Stimulated activated effector memory CD8-positive, alpha-beta T cell treated with anti-CD3 and anti-CD28 coated beads, Interleukin-12 subunit alpha, Interleukin-12 subunit beta, amount 100 ng/mL, for 72 hours (primary cell): ENCODE measurements around the gene MYO9A.
"Not testable (repeated sequence)": the region's sequence is repeated elsewhere in the genome, so short reads cannot be mapped to it uniquely, and the experiment has no call there.

ENCODE experiments used
- ATAC-seq: fragments of 150-1000 bp; cut with Tn5 transposase; 2 replicates; pipeline ENCODE4 v1.10.0; 2021
- DNase-seq, 2 donors: peaks; one replicate each; pipeline ENCODE4 v3.0.0; 2021 to 2022; ENCODE audit warnings: low spot score in 2 of 2
- H3K27ac Mint-ChIP-seq: one replicate; pipeline ENCODE4 v1.8.0; 2022; ENCODE audit warnings: mild to moderate bottlenecking, mixed read lengths
- H3K36me3 Mint-ChIP-seq: one replicate; pipeline ENCODE4 v1.8.0; 2022; ENCODE audit warnings: mild to moderate bottlenecking, mixed read lengths
- H3K4me1 Mint-ChIP-seq: one replicate; pipeline ENCODE4 v1.8.0; 2022; ENCODE audit warnings: mixed read lengths
- H3K4me3 Mint-ChIP-seq: one replicate; pipeline ENCODE4 v1.8.0; 2022; ENCODE audit warnings: mild to moderate bottlenecking, mixed read lengths
- H3K9me3 Mint-ChIP-seq: one replicate; pipeline ENCODE4 v1.8.0; 2022; ENCODE audit warnings: mixed read lengths

The MYO9A gene

GRCh38 chr15:72117486-72118016 is 399 bp downstream of the MYO9A start:
- Mint-ChIP-seq H3K27ac (peak overlapping the region; percentile 97), H3K36me3 (no peaks in the 10 kb centered on the region), H3K9me3 (no peaks in the 10 kb centered on the region), H3K4me1 (peaks cover 35% of the 10 kb centered on the region), H3K4me3 (peak overlapping the region; percentile 92)
- DNase-seq (peak in 1 of 2 donors; percentile 73), ATAC-seq (peak; percentile 85)

- Mint-ChIP-seq H3K9me3 (no peaks in the 10 kb centered on the region), H3K36me3 (no peaks in the 10 kb centered on the region), H3K4me1 (peaks cover 39% of the 10 kb centered on the region), H3K4me3 (peak overlapping the region; percentile 92), H3K27ac (peak overlapping the region; percentile 97)
- peak; percentile 2 for ATAC-seq
- DNase-seq = no peak
These were observed 1.0 kb downstream of the MYO9A start for GRCh38 chr15:72116731-72117485.

- Mint-ChIP-seq H3K4me3 (no peak overlapping the region), H3K27ac (no peak overlapping the region), H3K36me3 (no peaks in the 10 kb centered on the region), H3K4me1 (peaks cover 31% of the 10 kb centered on the region), H3K9me3 (no peaks in the 10 kb centered on the region)
- DNase-seq (no peak), ATAC-seq (no peak)
These were observed 4.5 kb downstream of the MYO9A start for GRCh38 chr15:72113347-72114031.

- no peak for DNase-seq
- no peaks in the 10 kb centered on the region for H3K9me3 Mint-ChIP-seq
- H3K4me1 Mint-ChIP-seq = peaks cover 29% of the 10 kb centered on the region
- no peak overlapping the region for H3K27ac Mint-ChIP-seq
- H3K4me3 Mint-ChIP-seq = no peak overlapping the region
- no peak for ATAC-seq
- H3K36me3 Mint-ChIP-seq = no peaks in the 10 kb centered on the region
These were observed 5.1 kb downstream of the MYO9A start for GRCh38 chr15:72112805-72113204.

- Mint-ChIP-seq H3K4me1 (peaks cover 28% of the 10 kb centered on the region), H3K36me3 (no peaks in the 10 kb centered on the region), H3K27ac (peak overlapping the region; percentile 43), H3K9me3 (no peaks in the 10 kb centered on the region), H3K4me3 (no peak overlapping the region)
- DNase-seq (no peak), ATAC-seq (no peak)
These were observed 5.8 kb downstream of the MYO9A start for GRCh38 chr15:72112116-72112515.

GRCh38 chr15:72110355-72110754 is 7.6 kb downstream of the MYO9A start:
- Mint-ChIP-seq H3K4me3 (no peak overlapping the region), H3K36me3 (no peaks in the 10 kb centered on the region), H3K4me1 (peaks cover 19% of the 10 kb centered on the region), H3K9me3 (no peaks in the 10 kb centered on the region), H3K27ac (no peak overlapping the region)
- ATAC-seq = no peak
- no peak for DNase-seq

GRCh38 chr15:72106068-72106467 is 11.9 kb downstream of the MYO9A start:
- ATAC-seq (no peak), DNase-seq (no peak)
- Mint-ChIP-seq H3K9me3 (no peaks in the 10 kb centered on the region), H3K27ac (no peak overlapping the region), H3K4me1 (no peaks in the 10 kb centered on the region), H3K4me3 (no peak overlapping the region), H3K36me3 (no peaks in the 10 kb centered on the region)

GRCh38 chr15:72105111-72105510 is 12.8 kb downstream of the MYO9A start:
- Mint-ChIP-seq H3K4me1 (no peaks in the 10 kb centered on the region), H3K4me3 (no peak overlapping the region)

GRCh38 chr15:72100551-72100950 is 17.4 kb downstream of the MYO9A start:
- H3K9me3 Mint-ChIP-seq, ATAC-seq: not testable (repeated sequence)

More at GRCh38 chr15:72105111-72105510, 12.8 kb downstream of the MYO9A start:
- no peak for DNase-seq
- no peak overlapping the region for H3K27ac Mint-ChIP-seq
- no peaks in the 10 kb centered on the region for H3K36me3 Mint-ChIP-seq
- no peaks in the 10 kb centered on the region for H3K9me3 Mint-ChIP-seq
- no peak for ATAC-seq

GRCh38 chr15:72099155-72099554 is 18.8 kb downstream of the MYO9A start:
- Mint-ChIP-seq H3K4me3 (no peak overlapping the region), H3K4me1 (no peaks in the 10 kb centered on the region), H3K9me3 (no peaks in the 10 kb centered on the region), H3K36me3 (no peaks in the 10 kb centered on the region), H3K27ac (no peak overlapping the region)
- ATAC-seq (no peak), DNase-seq (no peak)

More at GRCh38 chr15:72100551-72100950, 17.4 kb downstream of the MYO9A start:
- not testable (repeated sequence) for DNase-seq, H3K36me3 Mint-ChIP-seq, H3K4me3 Mint-ChIP-seq, H3K27ac Mint-ChIP-seq, H3K4me1 Mint-ChIP-seq

- H3K27ac Mint-ChIP-seq = no peak overlapping the region
- DNase-seq = no peak
These were observed 19.9 kb downstream of the MYO9A start for GRCh38 chr15:72098040-72098439.

GRCh38 chr15:72096796-72097195 is 21.2 kb downstream of the MYO9A start:
- ATAC-seq (no peak), DNase-seq (no peak)
- Mint-ChIP-seq H3K27ac (no peak overlapping the region), H3K36me3 (no peaks in the 10 kb centered on the region), H3K4me1 (peaks cover 5% of the 10 kb centered on the region), H3K9me3 (no peaks in the 10 kb centered on the region), H3K4me3 (no peak overlapping the region)

More at GRCh38 chr15:72098040-72098439, 19.9 kb downstream of the MYO9A start:
- no peaks in the 10 kb centered on the region for H3K36me3 Mint-ChIP-seq
- H3K9me3 Mint-ChIP-seq = no peaks in the 10 kb centered on the region
- ATAC-seq = no peak
- H3K4me3 Mint-ChIP-seq = no peak overlapping the region
- H3K4me1 Mint-ChIP-seq = peaks cover under 1% of the 10 kb centered on the region

GRCh38 chr15:72092691-72093090 is 25.3 kb downstream of the MYO9A start:
- no peaks in the 10 kb centered on the region for H3K9me3 Mint-ChIP-seq
- H3K4me3 Mint-ChIP-seq = no peak overlapping the region
- peaks cover 5% of the 10 kb centered on the region for H3K4me1 Mint-ChIP-seq
- H3K36me3 Mint-ChIP-seq = no peaks in the 10 kb centered on the region
- no peak for DNase-seq
- H3K27ac Mint-ChIP-seq = no peak overlapping the region
- ATAC-seq = no peak

GRCh38 chr15:72092006-72092405 is 25.9 kb downstream of the MYO9A start:
- H3K4me3 Mint-ChIP-seq = no peak overlapping the region
- H3K9me3 Mint-ChIP-seq = no peaks in the 10 kb centered on the region
- DNase-seq (no peak), ATAC-seq (no peak)
- H3K36me3 Mint-ChIP-seq = no peaks in the 10 kb centered on the region
- peaks cover 5% of the 10 kb centered on the region for H3K4me1 Mint-ChIP-seq
- no peak overlapping the region for H3K27ac Mint-ChIP-seq

GRCh38 chr15:72086920-72087648 is 30.9 kb downstream of the MYO9A start:
- H3K4me3 Mint-ChIP-seq = no peak overlapping the region
- ATAC-seq (no peak), DNase-seq (no peak)
- no peaks in the 10 kb centered on the region for H3K36me3 Mint-ChIP-seq
- H3K27ac Mint-ChIP-seq = no peak overlapping the region
- H3K4me1 Mint-ChIP-seq = no peaks in the 10 kb centered on the region
- H3K9me3 Mint-ChIP-seq = peaks cover 6% of the 10 kb centered on the region
